ENCODE data around the gene TRPM5.

GRCh38 chr11:2482745-2483144 lies 38.4 kb upstream of the TRPM5 start:
- no peak for TF ChIP-seq CTCF (IDR thresholded peaks at IDR 0.05)
- TF ChIP-seq POLR2A (IDR thresholded peaks at IDR 0.05), result no peak

Measured in testis (tissue), 2 donors.